SK-N-MC (cell line): ENCODE measurements around the gene DCST1.

Experiments
- EZH2 ChIP-seq: fragments of 200-600 bp; sonication (generic); IDR thresholded peaks from one replicate; pipeline ENCODE4 v1.6.1; 2017; ENCODE audit warnings: antibody characterized with exemption
- FOXP2 ChIP-seq: optimal IDR thresholded peaks from 2 replicates; pipeline ENCODE3; 2011; ENCODE audit warnings: mild to moderate bottlenecking, moderate library complexity; ENCODE audit not compliant: insufficient read depth; ENCODE audit errors: extremely low read length, control extremely low read depth
- POLR2AphosphoS5 ChIP-seq: IDR thresholded peaks from 2 replicates; pipeline ENCODE4 v1.6.1; 2012; ENCODE audit warnings: mild to moderate bottlenecking, low read depth, low read length, borderline replicate concordance

DNA sequence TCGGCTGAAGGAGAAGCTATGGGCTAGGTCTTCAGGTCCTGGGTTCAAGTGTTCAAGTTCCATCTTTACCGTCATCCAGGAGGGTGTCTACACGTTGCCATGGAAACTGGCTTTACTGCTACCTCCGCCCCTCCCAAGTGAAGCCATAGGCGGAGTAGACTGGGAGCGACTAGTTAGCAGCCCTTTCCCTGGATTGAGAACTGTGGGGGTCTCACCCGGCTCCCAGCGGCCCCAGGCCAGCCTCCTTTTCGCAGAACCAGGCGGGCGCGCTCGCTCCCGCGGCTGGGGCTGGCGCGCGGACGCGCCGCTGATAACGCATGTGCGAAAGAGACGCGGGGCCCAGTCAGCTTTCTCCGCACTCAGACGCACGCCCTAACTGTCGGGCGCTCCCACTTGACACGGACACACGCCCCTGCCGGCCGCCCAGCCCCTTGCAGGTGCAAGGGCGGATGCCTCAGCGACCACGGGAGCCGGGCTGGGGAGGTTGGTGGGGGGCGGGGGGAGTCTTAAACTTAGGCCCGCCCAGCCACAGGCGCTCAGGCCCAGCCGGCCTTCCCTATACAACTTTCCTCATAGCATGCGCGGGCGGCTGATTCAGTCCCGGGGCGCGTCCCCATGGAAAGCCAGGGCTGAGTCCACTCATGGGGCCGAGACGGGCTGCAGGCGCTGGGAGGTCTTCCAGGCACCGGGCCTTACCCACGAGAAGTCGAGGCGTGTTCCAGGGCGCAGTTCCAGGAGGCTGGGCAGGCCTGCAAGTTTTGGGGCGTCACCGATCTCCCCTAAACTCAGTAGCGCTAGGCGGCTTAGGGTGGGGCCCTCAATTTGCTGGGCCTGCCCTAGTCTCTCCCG, 37.3 kb downstream of the DCST1 start:
- no peak for TF ChIP-seq EZH2
- TF ChIP-seq POLR2AphosphoS5 = no peak; the same call in 1 of the 2 replicates
- no peak for TF ChIP-seq FOXP2
